ENCODE measurements around the gene TTLL4. TPM values are rescaled to one million over a fixed set of nuclear protein-coding genes. Genes with fewer than 3 reads are reported as not detected.
A peak's percentile ranks its signal among the peaks of the same experiment; 100 is the strongest.

Gene TTLL4
- total and polyA plus RNA-seq, 11 donors: 5.3 to 14.0 (median 6.0) TPM

- no peak for DNase-seq
- ATAC-seq: no peak
- Histone ChIP-seq H3K36me3 (no peaks in the 10 kb centered on the region), H3K4me3 (peak overlapping the region; percentile 58 to 88 (median 76)), H3K27ac (peak overlapping the region; percentile 65 to 91 (median 78)), H3K4me1 (peaks cover 0 to 33% (median 6%) of the 10 kb centered on the region in 12 donors), H3K27me3 (peaks cover 0 to 13% (median 0%) of the 10 kb centered on the region in 9 donors), H3K9me3 (peaks cover 0 to 10% (median 0%) of the 10 kb centered on the region in 12 donors)
- intact Hi-C loops (cut with DNase I): loop anchor here in 1 of 10 donors (5.0 kb wide), 1 partner anchor 69 kb away; the partner anchor contains the start of gene TTLL4
- WGBS, 4 donors: 44 to 50% (median 47%) methylated on average over 15 of the region's 15 CpGs
- TF ChIP-seq, protein P1, sequence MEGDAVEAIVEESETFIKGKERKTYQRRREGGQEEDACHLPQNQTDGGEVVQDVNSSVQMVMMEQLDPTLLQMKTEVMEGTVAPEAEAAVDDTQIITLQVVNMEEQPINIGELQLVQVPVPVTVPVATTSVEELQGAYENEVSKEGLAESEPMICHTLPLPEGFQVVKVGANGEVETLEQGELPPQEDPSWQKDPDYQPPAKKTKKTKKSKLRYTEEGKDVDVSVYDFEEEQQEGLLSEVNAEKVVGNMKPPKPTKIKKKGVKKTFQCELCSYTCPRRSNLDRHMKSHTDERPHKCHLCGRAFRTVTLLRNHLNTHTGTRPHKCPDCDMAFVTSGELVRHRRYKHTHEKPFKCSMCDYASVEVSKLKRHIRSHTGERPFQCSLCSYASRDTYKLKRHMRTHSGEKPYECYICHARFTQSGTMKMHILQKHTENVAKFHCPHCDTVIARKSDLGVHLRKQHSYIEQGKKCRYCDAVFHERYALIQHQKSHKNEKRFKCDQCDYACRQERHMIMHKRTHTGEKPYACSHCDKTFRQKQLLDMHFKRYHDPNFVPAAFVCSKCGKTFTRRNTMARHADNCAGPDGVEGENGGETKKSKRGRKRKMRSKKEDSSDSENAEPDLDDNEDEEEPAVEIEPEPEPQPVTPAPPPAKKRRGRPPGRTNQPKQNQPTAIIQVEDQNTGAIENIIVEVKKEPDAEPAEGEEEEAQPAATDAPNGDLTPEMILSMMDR (IDR thresholded peaks at IDR 0.05): no peak
- no peak for TF ChIP-seq POLR2A (IDR thresholded peaks at IDR 0.05)
Measured at GRCh38 chr2:218780851-218781690, 70.4 kb downstream of the TTLL4 start.

- peak in 1 of 2 donors; percentile 37 for TF ChIP-seq POLR2A (IDR thresholded peaks at IDR 0.05)
- TF ChIP-seq, protein P1 (IDR thresholded peaks at IDR 0.05): no peak
- Histone ChIP-seq H3K9me3 (peaks cover 0 to 8% (median 0%) of the 10 kb centered on the region in 12 donors), H3K27me3 (peaks cover 0 to 13% (median 0%) of the 10 kb centered on the region in 9 donors), H3K27ac (peak within 1 kb of the TSS; percentile 65 to 91 (median 78)), H3K4me1 (peaks cover 0 to 33% (median 6%) of the 10 kb centered on the region in 12 donors), H3K36me3 (no peaks in the 10 kb centered on the region), H3K4me3 (peak within 1 kb of the TSS; percentile 58 to 88 (median 76))
- ATAC-seq (peak; percentile 81 to 95 (median 90)), DNase-seq (peak; percentile 46 to 75 (median 56))
- WGBS, 4 donors: 0 to 3% (median 1%) methylated on average over 45 to 76 of the region's 76 CpGs
- intact Hi-C loops (cut with DNase I): loop anchor here in 1 of 10 donors (5.0 kb wide), 1 partner anchor 70 kb away; the partner anchor contains the start of gene TTLL4
Measured at GRCh38 chr2:218781691-218782527, 71.3 kb downstream of the TTLL4 start, which contains the start of gene CYP27A1. CYP27A1 (plus strand) TSS chr2:218782147; CDS start chr2:218782183, 36 bp downstream.

- WGBS, 4 donors: 14 to 25% (median 25%) methylated on average over 6 of the region's 6 CpGs
- Histone ChIP-seq H3K4me1 (peaks cover 0 to 33% (median 6%) of the 10 kb centered on the region in 12 donors), H3K27me3 (peaks cover 0 to 13% (median 0%) of the 10 kb centered on the region in 9 donors), H3K36me3 (no peaks in the 10 kb centered on the region), H3K27ac (peak overlapping the region; percentile 65 to 91 (median 78)), H3K4me3 (peak overlapping the region; percentile 58 to 88 (median 76)), H3K9me3 (peaks cover 0 to 5% (median 0%) of the 10 kb centered on the region in 12 donors)
- DNase-seq: no peak
- intact Hi-C loops (cut with DNase I): loop anchor here in 1 of 10 donors (5.0 kb wide), 1 partner anchor 70 kb away; the partner anchor contains the start of gene TTLL4
- peak in 3 of 4 donors; percentile 28 to 54 (median 31) for ATAC-seq
- TF ChIP-seq POLR2A (IDR thresholded peaks at IDR 0.05): no peak
- TF ChIP-seq, protein P1 (IDR thresholded peaks at IDR 0.05): no peak
Measured at GRCh38 chr2:218782528-218782844, 71.9 kb downstream of the TTLL4 start.
